Measurements from ENCODE around the gene NANP. TPM values are rescaled to one million over a fixed set of nuclear protein-coding genes. Genes with fewer than 3 reads are reported as not detected.
A peak's percentile ranks its signal among the peaks of the same experiment; 100 is the strongest.
"Not testable (repeated sequence)": the region's sequence is repeated elsewhere in the genome, so short reads cannot be mapped to it uniquely, and the experiment has no call there.

NANP gene
- total RNA-seq, 3 donors from 2014 or later = 2.5 to 4.9 (median 2.6) TPM

GRCh38 chr20:25586877-25587276 is 36.9 kb downstream of the NANP start:
- Histone ChIP-seq H3K4me3 (no peak overlapping the region), H3K4me1 (ENCODE audit: low read depth) (peaks cover 6% of the 10 kb centered on the region), H3K36me3 (ENCODE audit: low read depth) (no peaks in the 10 kb centered on the region), H3K9me3 (no peaks in the 10 kb centered on the region)
- no peak for TF ChIP-seq CTCF (IDR thresholded peaks at IDR 0.05)
- ATAC-seq (no peak), DNase-seq (no peak)
- intact Hi-C loops (cut with DNase I, micrococcal nuclease) = no loop called here

GRCh38 chr20:25584905-25585704 is 38.7 kb downstream of the NANP start, which contains the start of gene NINL:
Gene NINL, minus strand, starts transcription at chr20:25585531. Its CDS starts 58,944 bp downstream, at chr20:25526587.
- peak; percentile 92 for ATAC-seq
- Histone ChIP-seq H3K36me3 (ENCODE audit: low read depth) (no peaks in the 10 kb centered on the region), H3K4me3 (peak within 1 kb of the TSS; percentile 32), H3K4me1 (ENCODE audit: low read depth) (peaks cover 6% of the 10 kb centered on the region), H3K9me3 (no peaks in the 10 kb centered on the region)
- TF ChIP-seq CTCF (IDR thresholded peaks at IDR 0.05) = no peak
- intact Hi-C loops (cut with DNase I, micrococcal nuclease) = no loop called here
- peak; percentile 51 to 75 (median 67) for DNase-seq

- H3K36me3 ChIP-seq (ENCODE audit: low read depth); intact Hi-C loops (cut with DNase I, micrococcal nuclease); ATAC-seq; H3K9me3 ChIP-seq; H3K4me1 ChIP-seq (ENCODE audit: low read depth); DNase-seq; H3K4me3 ChIP-seq: not testable (repeated sequence)
Measured at GRCh38 chr20:25583607-25584006, 40.2 kb downstream of the NANP start.

GRCh38 chr20:25580711-25581110 is 43.1 kb downstream of the NANP start:
- Histone ChIP-seq H3K4me1 (ENCODE audit: low read depth) (peaks cover 6% of the 10 kb centered on the region), H3K4me3 (no peak overlapping the region), H3K9me3 (no peaks in the 10 kb centered on the region), H3K36me3 (ENCODE audit: low read depth) (no peaks in the 10 kb centered on the region)
- DNase-seq (no peak), ATAC-seq (no peak)
- TF ChIP-seq CTCF (IDR thresholded peaks at IDR 0.05) = no peak
- intact Hi-C loops (cut with DNase I, micrococcal nuclease) = no loop called here

- no peak for TF ChIP-seq CTCF (IDR thresholded peaks at IDR 0.05)
- no peaks in the 10 kb centered on the region for H3K4me1 ChIP-seq (ENCODE audit: low read depth)
- H3K36me3 ChIP-seq (ENCODE audit: low read depth) = no peaks in the 10 kb centered on the region
- H3K4me3 ChIP-seq = no peak overlapping the region
- no peak for ATAC-seq
- H3K9me3 ChIP-seq = no peaks in the 10 kb centered on the region
- DNase-seq = no peak
- intact Hi-C loops (cut with DNase I, micrococcal nuclease) = no loop called here
Measured at GRCh38 chr20:25579081-25579770, 44.6 kb downstream of the NANP start.

All from mucosa of descending colon (tissue), 3 donors.